ENCODE measurements around the gene FZR1. TPM values are rescaled to one million over a fixed set of nuclear protein-coding genes. Genes with fewer than 3 reads are reported as not detected.
A peak's percentile ranks its signal among the peaks of the same experiment; 100 is the strongest.

FZR1 gene
- total RNA-seq, 1 experiment from 2014 or later: 31.1 TPM

DNA sequence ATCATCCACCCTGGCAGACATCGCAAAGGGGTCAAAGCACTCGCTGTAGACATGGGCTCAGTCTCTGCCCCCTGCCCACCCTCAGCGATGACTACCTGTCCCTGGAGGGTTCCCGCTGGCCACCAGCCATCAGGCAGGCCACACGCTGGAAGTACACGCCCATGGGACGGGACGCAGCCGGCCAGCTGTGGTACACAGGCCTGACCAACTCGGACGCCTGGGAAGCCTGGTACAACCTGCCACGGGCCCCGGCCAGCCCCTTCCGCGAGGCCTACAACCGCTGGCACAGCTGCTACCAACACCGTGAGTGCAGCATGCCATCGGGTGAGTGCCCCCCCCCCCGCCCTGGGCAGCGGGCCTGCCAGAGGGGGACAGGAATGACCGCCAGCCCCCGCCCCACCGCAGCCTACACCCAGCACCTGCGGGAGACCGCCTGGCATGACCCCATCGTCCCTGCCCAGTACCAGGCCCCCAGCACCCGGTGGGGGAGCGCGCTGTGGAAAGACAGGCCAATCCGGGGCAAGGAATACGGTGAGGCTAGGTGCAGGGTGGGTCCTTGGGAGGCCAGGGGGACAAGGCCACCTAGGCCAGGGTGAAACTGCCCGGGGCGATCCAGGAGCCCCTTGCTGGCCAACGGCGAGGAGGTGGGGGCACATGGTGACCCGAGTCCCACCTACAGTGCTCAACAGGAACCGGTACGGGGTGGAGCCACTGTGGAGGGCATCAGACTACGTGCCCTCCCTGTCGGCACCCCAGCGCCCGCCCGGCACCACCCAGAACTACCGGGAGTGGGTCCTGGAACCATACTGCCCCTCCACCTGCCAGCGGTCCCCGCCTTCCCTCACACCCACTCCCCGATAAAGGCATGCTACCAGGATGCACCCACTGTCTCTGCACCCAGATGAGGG lies 37.3 kb downstream of the FZR1 start:
- Histone ChIP-seq H3K9me3 (no peaks in the 10 kb centered on the region), H3K4me3 (no peak overlapping the region), H3K36me3 (no peaks in the 10 kb centered on the region; the same call in 1 of the 2 replicates), H3K27me3 (no peaks in the 10 kb centered on the region)
- DNase-seq: no peak

- no peak overlapping the region for H3K4me3 ChIP-seq
- no peaks in the 10 kb centered on the region for H3K27me3 ChIP-seq
- no peak for DNase-seq
- no peaks in the 10 kb centered on the region; the same call in 1 of the 2 replicates for H3K36me3 ChIP-seq
- H3K9me3 ChIP-seq: no peaks in the 10 kb centered on the region
These were observed 37.9 kb downstream of the FZR1 start for GRCh38 chr19:3544058-3544376.

DNA sequence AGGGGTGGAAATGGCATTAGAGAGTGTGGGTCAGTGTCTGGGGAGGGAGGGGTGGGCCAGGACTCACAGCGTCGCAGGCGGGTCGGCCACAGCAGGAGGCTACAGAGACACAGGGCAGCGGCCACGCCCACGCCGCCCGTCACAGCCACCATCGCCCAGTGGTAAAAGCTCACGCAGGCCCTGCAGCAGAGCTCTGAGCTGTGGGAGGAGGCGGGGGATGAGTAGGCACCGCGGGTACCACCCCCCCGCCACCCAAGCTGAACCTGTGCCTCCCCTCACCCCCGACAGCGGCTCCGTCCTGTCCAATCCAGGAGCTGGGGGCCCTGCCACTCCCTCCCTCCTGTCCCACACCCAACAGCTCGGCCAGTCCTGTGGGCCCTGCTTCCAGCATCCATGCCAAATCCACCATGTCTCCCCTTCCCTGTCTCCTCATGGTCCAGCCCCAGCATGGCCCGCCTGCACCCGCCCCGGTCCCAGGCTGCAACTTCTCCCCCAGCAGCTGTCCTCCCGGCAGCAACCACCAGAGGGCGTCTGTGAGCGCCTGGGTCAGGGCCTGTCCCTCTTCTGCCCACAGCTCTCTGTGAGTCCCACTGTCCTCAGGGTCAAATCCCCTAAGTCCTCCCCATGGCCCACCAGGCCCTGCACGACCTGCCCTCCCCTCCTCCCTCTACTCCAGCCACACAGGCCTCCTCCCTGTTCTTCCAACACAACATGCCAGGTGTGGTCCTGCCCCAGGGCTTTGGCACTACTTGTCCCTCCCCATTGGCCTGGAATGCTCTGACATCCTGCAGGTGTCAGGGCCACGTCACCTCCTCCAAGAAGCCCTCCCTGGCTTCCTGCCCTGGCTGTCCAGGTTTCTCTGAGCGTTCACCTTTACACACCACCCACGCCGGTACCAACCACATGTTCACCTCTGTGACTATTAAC lies 38.9 kb downstream of the FZR1 start:
- peak; percentile 52 for DNase-seq
- H3K36me3 ChIP-seq: no peaks in the 10 kb centered on the region
- H3K4me3 ChIP-seq: no peak overlapping the region

GRCh38 chr19:3545669-3546034 lies 39.5 kb downstream of the FZR1 start:
- Histone ChIP-seq H3K27me3 (no peaks in the 10 kb centered on the region), H3K36me3 (no peaks in the 10 kb centered on the region), H3K4me3 (no peak overlapping the region), H3K9me3 (no peaks in the 10 kb centered on the region)
- DNase-seq: no peak

More for the DNA sequence above, 38.9 kb downstream of the FZR1 start:
- Histone ChIP-seq H3K9me3 (no peaks in the 10 kb centered on the region), H3K27me3 (no peaks in the 10 kb centered on the region)

DNA sequence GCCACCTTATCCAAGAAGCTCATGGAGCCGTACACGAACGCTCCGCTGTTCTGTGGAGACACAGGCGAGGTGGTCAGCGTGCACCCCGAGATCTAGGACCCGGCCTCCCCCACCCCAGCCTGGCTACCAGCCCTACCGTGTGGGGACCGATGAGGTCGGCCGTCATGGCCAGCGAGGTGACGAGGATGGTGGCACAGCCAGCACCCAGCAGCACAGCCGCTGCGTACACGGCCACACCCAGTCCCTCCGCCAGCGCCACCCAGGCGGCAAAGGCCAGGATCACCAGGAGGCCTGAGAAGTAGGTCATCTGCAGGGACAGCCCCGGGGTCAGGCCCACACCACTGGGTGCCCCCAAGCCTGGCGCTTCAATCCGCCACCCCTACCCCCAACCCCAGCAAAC lies 40.0 kb downstream of the FZR1 start:
- no peak for DNase-seq
- Histone ChIP-seq H3K36me3 (no peaks in the 10 kb centered on the region), H3K4me3 (no peak overlapping the region), H3K27me3 (no peaks in the 10 kb centered on the region), H3K9me3 (no peaks in the 10 kb centered on the region)

- DNase-seq: no peak
- Histone ChIP-seq H3K36me3 (no peaks in the 10 kb centered on the region), H3K9me3 (no peaks in the 10 kb centered on the region), H3K4me3 (no peak overlapping the region), H3K27me3 (no peaks in the 10 kb centered on the region)
These were observed 41.2 kb downstream of the FZR1 start for GRCh38 chr19:3547301-3547731.

DNA sequence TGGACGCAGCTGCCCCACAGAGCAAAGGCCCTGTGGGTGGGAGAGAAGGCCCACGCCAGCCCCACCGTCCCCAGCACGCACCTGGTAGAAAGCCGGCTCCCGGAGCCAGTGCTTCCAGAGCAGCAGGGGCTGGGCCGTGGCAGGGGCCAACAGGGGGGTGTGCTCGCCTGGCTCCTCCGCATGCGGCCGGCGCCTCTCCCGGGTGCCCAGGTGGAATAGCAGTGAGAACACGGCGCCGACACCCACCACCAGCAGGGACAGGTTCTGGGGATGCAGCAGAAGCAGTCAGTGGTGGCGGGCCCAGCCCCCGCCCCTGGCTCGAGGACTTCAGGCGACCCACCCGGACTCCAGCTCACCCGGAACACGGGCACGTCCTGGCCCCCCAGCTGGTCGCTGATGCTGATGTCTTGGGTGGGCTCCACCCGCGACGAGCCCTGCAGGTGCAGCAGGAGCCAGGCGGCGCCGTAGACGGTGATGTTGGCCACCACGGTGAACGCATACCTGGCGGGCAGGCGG lies 41.7 kb downstream of the FZR1 start:
- no peak for DNase-seq
- Histone ChIP-seq H3K4me3 (no peak overlapping the region), H3K9me3 (no peaks in the 10 kb centered on the region), H3K36me3 (no peaks in the 10 kb centered on the region), H3K27me3 (no peaks in the 10 kb centered on the region)

DNA sequence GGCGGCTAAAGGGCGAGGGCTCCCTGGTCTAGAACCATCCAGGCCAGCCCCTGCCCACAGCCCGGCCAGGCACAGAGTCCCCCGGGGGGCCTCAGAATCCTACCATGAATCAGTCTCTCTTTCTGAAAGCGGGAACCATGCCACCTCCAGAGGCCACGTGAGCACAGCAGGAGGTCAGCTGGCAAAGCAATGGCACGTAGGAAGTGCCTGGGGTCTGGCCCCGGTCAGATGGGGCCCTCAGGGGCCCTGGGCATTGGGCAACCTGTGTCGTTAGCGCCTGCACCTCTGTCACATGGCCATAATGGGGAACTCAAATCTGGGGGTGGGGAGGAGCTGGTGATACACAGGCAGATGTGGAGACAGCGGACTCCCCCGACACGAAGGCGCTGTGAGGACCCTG lies 42.5 kb downstream of the FZR1 start:
- no peak for DNase-seq
- Histone ChIP-seq H3K27me3 (no peaks in the 10 kb centered on the region), H3K9me3 (no peaks in the 10 kb centered on the region), H3K36me3 (no peaks in the 10 kb centered on the region), H3K4me3 (no peak overlapping the region)

DNA sequence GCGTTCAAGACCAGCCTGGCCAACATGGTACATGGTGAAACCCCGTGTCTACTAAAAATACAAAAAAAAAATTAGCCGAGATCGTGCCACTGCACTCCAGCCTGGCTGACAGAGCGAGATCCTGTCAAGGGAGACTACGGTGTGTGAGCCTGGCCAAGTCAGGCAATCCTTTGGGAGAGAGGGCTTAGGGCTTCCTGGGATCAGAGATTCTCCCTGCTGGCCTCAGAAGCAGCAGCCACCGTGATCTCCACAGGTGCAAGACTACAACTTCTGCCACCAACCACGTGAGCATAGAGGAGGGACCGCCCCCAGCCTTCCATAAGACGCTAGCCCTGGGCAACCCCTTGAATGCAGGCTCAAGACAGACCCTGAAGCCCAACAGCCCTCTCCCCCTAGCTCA lies 43.7 kb downstream of the FZR1 start:
- DNase-seq: no peak
- Histone ChIP-seq H3K36me3 (no peaks in the 10 kb centered on the region), H3K9me3 (no peaks in the 10 kb centered on the region), H3K27me3 (no peaks in the 10 kb centered on the region), H3K4me3 (no peak overlapping the region)

GRCh38 chr19:3550947-3551791 lies 45.1 kb downstream of the FZR1 start:
- Histone ChIP-seq H3K27me3 (no peaks in the 10 kb centered on the region), H3K4me3 (no peak overlapping the region), H3K9me3 (no peaks in the 10 kb centered on the region), H3K36me3 (no peaks in the 10 kb centered on the region)
- no peak for DNase-seq

GRCh38 chr19:3551792-3552095 lies 45.6 kb downstream of the FZR1 start:
- no peaks in the 10 kb centered on the region for H3K9me3 ChIP-seq
- no peaks in the 10 kb centered on the region for H3K27me3 ChIP-seq
- DNase-seq: no peak
- no peak overlapping the region for H3K4me3 ChIP-seq
- H3K36me3 ChIP-seq: no peaks in the 10 kb centered on the region

DNA sequence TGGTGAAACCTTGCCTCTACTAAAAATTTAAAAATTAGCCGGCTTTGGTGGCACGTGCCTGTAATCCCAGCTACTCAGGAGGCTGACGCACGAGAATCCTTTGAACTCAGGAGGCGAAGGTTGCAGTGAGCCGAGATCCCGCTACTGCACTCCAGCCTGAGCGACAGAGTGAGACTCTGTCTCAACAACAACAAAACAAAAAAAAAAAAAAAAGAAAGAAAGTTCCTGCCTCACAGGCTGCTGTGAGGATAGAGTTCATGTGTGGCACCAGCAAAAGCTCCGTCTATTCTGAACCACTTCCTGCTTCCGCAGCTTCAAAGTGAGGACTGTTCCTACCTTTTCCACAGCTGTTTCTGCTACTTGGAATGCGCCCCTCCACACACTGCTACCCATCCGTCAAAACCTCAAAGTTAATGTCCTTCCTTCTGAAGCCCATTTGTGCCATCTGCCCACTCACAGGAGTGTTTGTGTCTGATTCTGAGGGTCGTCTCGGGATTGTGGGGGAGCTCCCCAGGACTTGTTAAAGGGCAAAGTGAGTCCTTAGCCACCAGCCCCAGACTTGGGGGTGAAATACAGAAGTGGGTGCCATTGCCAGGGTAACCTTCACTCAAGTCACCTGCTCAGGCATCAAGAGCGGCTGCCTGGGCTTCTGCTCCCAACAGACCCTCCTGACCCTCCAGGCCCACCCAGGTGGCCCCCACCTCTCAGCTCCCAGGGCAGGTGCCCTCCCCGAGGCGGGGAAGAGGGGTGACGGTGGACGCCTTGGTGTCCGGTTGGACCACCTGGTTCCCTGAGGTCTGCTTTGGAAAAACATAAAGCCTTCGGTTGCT lies 48.4 kb downstream of the FZR1 start:
- Histone ChIP-seq H3K4me3 (no peak overlapping the region), H3K9me3 (no peaks in the 10 kb centered on the region), H3K36me3 (no peaks in the 10 kb centered on the region), H3K27me3 (no peaks in the 10 kb centered on the region)
- no peak for DNase-seq

DNA sequence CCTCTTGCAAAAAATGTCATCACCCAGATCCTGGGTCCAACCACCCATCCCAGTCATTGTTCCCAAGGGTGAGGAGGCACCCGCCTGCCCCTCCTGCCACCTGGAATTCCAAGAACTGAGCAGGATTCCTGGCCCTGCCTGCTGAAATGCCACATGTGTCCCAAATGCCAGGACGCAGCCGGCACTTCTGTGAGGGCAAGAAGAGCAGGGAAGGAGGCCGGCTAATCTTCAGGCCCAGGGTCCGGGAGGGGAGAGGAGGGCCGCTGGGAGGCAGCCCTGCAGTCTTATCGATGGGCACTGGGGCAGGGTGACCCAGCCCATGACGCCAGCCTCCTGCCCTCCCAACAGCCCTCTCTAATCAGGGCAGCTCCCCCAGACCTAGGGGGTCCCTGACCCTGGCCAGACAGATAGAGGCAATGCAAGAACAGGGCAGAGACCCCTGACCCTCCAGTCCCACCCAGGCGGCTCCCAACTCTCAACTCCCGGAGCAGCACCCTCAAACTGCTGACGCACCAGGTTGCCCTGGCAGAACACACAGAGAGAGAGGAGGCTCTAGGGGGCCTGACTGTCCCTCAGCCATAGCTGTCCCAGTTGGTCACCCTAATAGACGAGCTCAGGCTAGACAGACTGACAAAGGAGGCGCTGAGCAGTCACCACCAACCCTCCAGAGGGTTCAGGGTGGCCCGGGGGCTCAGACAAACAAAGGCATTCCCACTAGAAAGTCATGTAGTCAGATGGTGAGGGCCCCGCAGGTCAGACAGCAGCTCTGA lies 49.7 kb downstream of the FZR1 start:
- no peak for DNase-seq

GRCh38 chr19:3556423-3556977 lies 50.4 kb downstream of the FZR1 start:
- Histone ChIP-seq H3K4me3 (peak overlapping the region; percentile 71), H3K9me3 (no peaks in the 10 kb centered on the region), H3K27me3 (no peaks in the 10 kb centered on the region), H3K36me3 (no peaks in the 10 kb centered on the region)
- no peak for DNase-seq

More for the DNA sequence above, 49.7 kb downstream of the FZR1 start:
- H3K27me3 ChIP-seq: no peaks in the 10 kb centered on the region
- no peaks in the 10 kb centered on the region for H3K9me3 ChIP-seq
- H3K36me3 ChIP-seq: no peaks in the 10 kb centered on the region
- peak overlapping the region; percentile 71 for H3K4me3 ChIP-seq

DNA sequence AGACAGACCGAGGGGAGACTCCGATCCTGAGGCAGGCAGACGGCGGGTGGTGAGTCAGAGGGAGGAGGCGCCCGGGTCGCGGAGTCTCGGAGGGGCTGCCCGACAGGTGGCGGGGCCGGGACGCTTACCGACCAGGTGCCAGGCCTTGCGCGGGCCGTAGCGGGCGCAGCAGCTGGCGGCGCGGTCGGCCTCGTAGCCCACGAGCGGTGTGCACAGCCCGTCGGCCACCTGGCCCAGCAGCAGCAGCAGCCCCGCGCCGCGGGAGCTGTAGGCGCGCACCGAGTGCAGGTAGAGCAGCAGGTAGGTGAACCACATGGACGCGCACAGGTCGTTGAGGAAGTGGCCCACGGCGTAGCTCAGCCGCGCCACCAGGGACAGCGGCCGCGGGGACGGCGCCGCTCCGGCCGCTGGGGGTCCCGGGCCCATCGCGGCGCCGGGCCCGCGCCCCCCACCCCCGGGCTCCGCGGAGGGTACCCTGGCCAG lies 50.9 kb downstream of the FZR1 start:
- Histone ChIP-seq H3K9me3 (no peaks in the 10 kb centered on the region), H3K27me3 (no peaks in the 10 kb centered on the region), H3K36me3 (no peaks in the 10 kb centered on the region), H3K4me3 (peak overlapping the region; percentile 71)
- DNase-seq: peak; percentile 47

All from MG63 (cell line).